Hepatocyte (in vitro differentiated cells): ENCODE measurements around the gene SCARF2. TPM values are rescaled to one million over a fixed set of nuclear protein-coding genes. Genes with fewer than 3 reads are reported as not detected.
"Not testable (repeated sequence)": the region's sequence is repeated elsewhere in the genome, so short reads cannot be mapped to it uniquely, and the experiment has no call there.

ENCODE experiments used
- DNase-seq: peaks from one replicate; pipeline ENCODE4 v3.0.0-alpha.2; 2016; ENCODE audit warnings: low spot score
- H2AFZ ChIP-seq: fragments of 200-600 bp; sonication (generic); 2 replicates; pipeline ENCODE4 v1.6.0; 2016; ENCODE audit warnings: antibody characterized with exemption, mild to moderate bottlenecking
- H3K27ac ChIP-seq: fragments of 200-600 bp; sonication (generic); 2 replicates; pipeline ENCODE4 v1.5.1; 2016; ENCODE audit warnings: mild to moderate bottlenecking
- H3K27me3 ChIP-seq: fragments of 200-600 bp; sonication (generic); 2 replicates; pipeline ENCODE4 v1.6.1; 2016
- H3K36me3 ChIP-seq: fragments of 200-600 bp; sonication (generic); replicated peaks from 2 replicates; pipeline ENCODE4 v1.5.1; 2016; ENCODE audit warnings: low read depth; ENCODE audit not compliant: insufficient read depth
- H3K4me1 ChIP-seq: fragments of 200-600 bp; sonication (generic); 2 replicates; pipeline ENCODE4 v1.5.1; 2016; ENCODE audit warnings: mild to moderate bottlenecking, moderate library complexity; ENCODE audit not compliant: insufficient read depth
- H3K4me2 ChIP-seq: fragments of 200-600 bp; sonication (generic); 2 replicates; pipeline ENCODE4 v1.6.0; 2016
- H3K4me3 ChIP-seq: fragments of 200-600 bp; sonication (generic); 2 replicates; pipeline ENCODE4 v1.5.1; 2016; ENCODE audit warnings: mild to moderate bottlenecking
- H3K79me2 ChIP-seq: fragments of 200-600 bp; sonication (generic); 2 replicates; pipeline ENCODE4 v1.6.0; 2017; ENCODE audit warnings: mild to moderate bottlenecking
- H3K9me2 ChIP-seq: fragments of 200-600 bp; sonication (generic); replicated peaks from 2 replicates; pipeline ENCODE4 v1.6.0; 2017; ENCODE audit warnings: mild to moderate bottlenecking; ENCODE audit not compliant: insufficient read depth
- H3K9me3 ChIP-seq: fragments of 200-600 bp; sonication (generic); 2 replicates; pipeline ENCODE4 v1.5.1; 2016; ENCODE audit warnings: low read depth, mild to moderate bottlenecking
- H4K20me1 ChIP-seq: fragments of 200-600 bp; sonication (generic); 2 replicates; pipeline ENCODE4 v1.6.0; 2016; ENCODE audit warnings: mild to moderate bottlenecking; ENCODE audit not compliant: insufficient read depth, poor library complexity, severe bottlenecking
- EZH2 ChIP-seq: fragments of 200-600 bp; sonication (generic); IDR thresholded peaks from 2 replicates; pipeline ENCODE4 v1.6.1; 2016; ENCODE audit warnings: antibody characterized with exemption, mild to moderate bottlenecking, borderline replicate concordance
- EZH2phosphoT487 ChIP-seq: fragments of 200-600 bp; sonication (generic); IDR thresholded peaks from one replicate; pipeline ENCODE4 v1.6.1; 2018; ENCODE audit warnings: antibody characterized with exemption, mild to moderate bottlenecking, low read depth, moderate library complexity; ENCODE audit not compliant: unreplicated experiment, severe bottlenecking
- WGBS: methylation state at CpG from one replicate; pipeline ENCODE4 v1.1.6; 2016; ENCODE audit warnings: low lambda C conversion rate; ENCODE audit errors: missing lambda C conversion rate; 5-methylcytosine and 5-hydroxymethylcytosine counted together
- polyA plus RNA-seq: library from polyadenylated mRNA; unstranded; fragments of >200 nt; fragmentation: Nextera tagmentation; extraction: Ambion mirVana; gene quantifications from 2 replicates; pipeline ENCODE4 v1.2.1, GENCODE V29; 2016
- small RNA-seq: library from RNA; depleted of rRNA; stranded (forward); fragments of <200 nt; gene quantifications from one replicate; pipeline ENCODE3, GENCODE V24; 2014
- total RNA-seq: library from RNA; depleted of rRNA; stranded (reverse); fragments of >200 nt; gene quantifications from 2 replicates; pipeline ENCODE4 v1.2.3, GENCODE V29; 2014

SCARF2 gene
- total and polyA plus RNA-seq, 2 experiments from 2014 or later: 19.3 to 35.2 TPM

DNA sequence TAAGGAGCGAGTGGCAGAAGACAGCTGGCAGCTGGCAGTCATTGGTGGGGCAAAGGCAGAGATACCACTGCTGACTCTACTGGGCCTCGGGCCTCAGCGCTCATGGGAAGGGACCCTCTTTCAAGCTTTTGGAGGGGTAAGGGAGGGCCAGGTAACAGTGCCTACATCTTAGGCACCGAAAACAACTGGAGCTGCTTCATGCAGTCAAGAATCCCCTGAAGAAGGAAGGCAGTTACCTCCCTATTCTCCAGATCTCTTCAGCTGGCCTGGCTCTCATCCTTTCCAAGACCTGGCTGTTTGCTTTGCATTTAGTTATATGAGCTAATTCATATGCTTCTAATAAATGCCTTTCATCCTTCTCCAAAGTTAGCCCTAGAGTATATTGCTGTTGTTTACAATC is 59.5 kb downstream of the SCARF2 start:
- Histone ChIP-seq H3K4me3 (no peak overlapping the region), H3K79me2 (no peaks in the 10 kb centered on the region), H3K4me2 (no peak overlapping the region), H2AFZ (no peak overlapping the region), H3K4me1 (no peaks in the 10 kb centered on the region), H3K36me3 (no peaks in the 10 kb centered on the region), H4K20me1 (no peaks in the 10 kb centered on the region), H3K9me3 (no peaks in the 10 kb centered on the region), H3K27ac (no peak overlapping the region), H3K27me3 (no peaks in the 10 kb centered on the region), H3K9me2 (no peaks in the 10 kb centered on the region)
- DNase-seq: no peak
- no peak for TF ChIP-seq EZH2
- TF ChIP-seq EZH2phosphoT487: no peak
- 91% methylated on average over 4 of the region's 4 CpGs for WGBS

DNA sequence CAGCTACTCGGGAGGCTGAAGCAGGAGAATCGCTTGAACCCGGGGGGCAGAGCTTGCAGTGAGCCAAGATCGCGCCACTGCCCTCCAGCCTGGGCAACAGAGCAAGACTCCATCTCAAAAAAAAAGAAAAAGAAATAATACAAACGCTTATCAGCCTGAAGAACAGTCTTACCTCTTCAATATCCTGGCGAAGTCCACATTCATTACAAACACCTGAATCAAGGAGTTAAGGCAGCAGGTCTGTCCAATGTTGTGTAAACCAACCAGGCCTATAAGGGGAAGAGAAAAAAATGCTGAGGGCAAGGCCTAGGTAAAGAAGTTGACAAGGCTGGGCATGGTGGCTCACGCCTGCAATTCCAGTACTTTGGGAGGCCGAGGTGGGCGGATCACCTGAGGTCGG is 60.6 kb downstream of the SCARF2 start:
- H3K9me3 ChIP-seq, H3K4me2 ChIP-seq, H3K79me2 ChIP-seq, DNase-seq, H3K36me3 ChIP-seq, H2AFZ ChIP-seq, H3K27ac ChIP-seq, H3K9me2 ChIP-seq, H3K4me1 ChIP-seq, H4K20me1 ChIP-seq, H3K4me3 ChIP-seq, H3K27me3 ChIP-seq: not testable (repeated sequence)
- 99% methylated on average over 11 of the region's 11 CpGs for WGBS

DNA sequence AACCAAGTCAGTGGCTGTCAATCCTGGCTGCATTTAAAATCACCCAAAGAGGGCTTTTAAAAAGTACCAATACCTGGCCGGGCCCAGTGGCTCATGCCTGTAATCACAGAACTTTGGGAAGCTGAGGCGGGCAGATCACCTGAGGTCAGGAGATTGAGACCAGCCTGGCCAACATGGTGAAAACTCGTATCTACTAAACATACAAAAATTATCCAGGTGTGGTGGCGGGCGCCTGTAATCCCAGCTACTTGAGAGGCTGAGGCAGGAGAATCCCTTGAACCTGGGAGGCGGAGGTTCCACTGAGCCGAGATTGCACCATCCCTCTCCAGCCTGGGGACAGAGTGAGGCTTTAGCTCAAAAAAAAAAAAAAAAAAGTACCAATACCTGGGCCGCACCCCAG is 61.3 kb downstream of the SCARF2 start:
- not testable (repeated sequence) for H3K4me1 ChIP-seq, H3K36me3 ChIP-seq, H3K27ac ChIP-seq, H2AFZ ChIP-seq, H3K27me3 ChIP-seq, H3K4me3 ChIP-seq, DNase-seq, H3K9me3 ChIP-seq, H4K20me1 ChIP-seq, H3K4me2 ChIP-seq, H3K9me2 ChIP-seq, H3K79me2 ChIP-seq
- 94% methylated on average over 8 of the region's 8 CpGs for WGBS

Small RNA genes within 50 kb of the gene (small RNA-seq; reads per million reads assigned to genes)
- gene RF00019 (not detected), gene RN7SL812P (not detected), gene RNU6-225P (not detected), gene RNY1P9 (not detected)

Other genes with a start within 250 kb of the SCARF2 start
- gene RTN4R, start 169.5 kb downstream of the SCARF2 start, total RNA-seq: 7.9 and 12.8 TPM in 2 replicates
- 16.9 and 18.9 TPM in 2 replicates for gene RTN4R, start 169.5 kb downstream of the SCARF2 start, polyA plus RNA-seq
- 49.8 and 55.1 TPM in 2 replicates for gene DGCR6L, start 117.8 kb downstream of the SCARF2 start, total RNA-seq
- 93.4 and 99.0 TPM in 2 replicates for gene DGCR6L, start 117.8 kb downstream of the SCARF2 start, polyA plus RNA-seq
- gene ZNF74, start 43.7 kb downstream of the SCARF2 start, total RNA-seq: 15.6 and 15.7 TPM in 2 replicates
- gene ZNF74, start 43.7 kb downstream of the SCARF2 start, polyA plus RNA-seq: 11.1 and 17.9 TPM in 2 replicates
- gene KLHL22, start 58.0 kb upstream of the SCARF2 start, total RNA-seq: 32.5 and 38.0 TPM in 2 replicates
- gene KLHL22, start 58.0 kb upstream of the SCARF2 start, polyA plus RNA-seq: 20.5 and 23.6 TPM in 2 replicates
- gene MED15, start 69.8 kb upstream of the SCARF2 start, total RNA-seq: 19.7 and 31.5 TPM in 2 replicates
- gene MED15, start 69.8 kb upstream of the SCARF2 start, polyA plus RNA-seq: 53.1 and 53.2 TPM in 2 replicates